ENCODE data around the gene RNF144B.

- TF ChIP-seq POLR2A (IDR thresholded peaks at IDR 0.05) (no peak), EP300 (IDR thresholded peaks at IDR 0.05) (no peak)
These were observed 78.4 kb downstream of the RNF144B start for GRCh38 chr6:18465410-18466154.

Measured in stomach (tissue), 4 donors.